Measurements from ENCODE around the gene TMEM201. TPM values are rescaled to one million over a fixed set of nuclear protein-coding genes. Genes with fewer than 3 reads are reported as not detected.

TMEM201 gene
- total and polyA plus RNA-seq, 2 donors (not counting 3 experiments of a cell fraction or from before 2014, with no cell fraction given) = 8.3 to 24.8 TPM

- no TSS peak for BruUV-seq (replicated peaks)
- FAIRE-seq (no peak), DNase-seq (ENCODE audit: low read depth, low spot score) (no peak)
- Histone ChIP-seq H3K4me1 (ENCODE audit: control insufficient read depth, extremely low read depth, insufficient read depth, low read length) (no peaks in the 10 kb centered on the region), H3K4me3 (replicated peaks in 1 of 3; ENCODE audit: insufficient read depth in 1 of 3, low read depth in 1 of 3, low read length in 3 of 3) (no peak overlapping the region), H2AFZ (ENCODE audit: low read depth, low read length) (no peak overlapping the region), H4K20me1 (replicated peaks; ENCODE audit: control insufficient read depth, extremely low read depth, insufficient read depth, low read length) (no peaks in the 10 kb centered on the region), H3K36me3 (ENCODE audit: control insufficient read depth in 2 of 2, extremely low read depth in 1 of 2, insufficient read depth in 2 of 2, low read length in 2 of 2) (peaks cover 0 to 6% of the 10 kb centered on the region in 2 experiments), H3K9me1 (replicated peaks; ENCODE audit: control insufficient read depth, extremely low read depth, insufficient read depth, low read length) (no peaks in the 10 kb centered on the region), H3K4me2 (ENCODE audit: insufficient read depth, low read length) (no peak overlapping the region), H3K27me3 (ENCODE audit: control insufficient read depth in 2 of 2, insufficient read depth in 2 of 2, low read length in 2 of 2) (no peaks in the 10 kb centered on the region), H3K9me3 (replicated peaks; ENCODE audit: control insufficient read depth, insufficient read depth, low read length) (no peaks in the 10 kb centered on the region), H3K9ac (replicated peaks; ENCODE audit: extremely low read depth, insufficient read depth, low read length) (no peak overlapping the region), H3K79me2 (ENCODE audit: control insufficient read depth, insufficient read depth, low read length) (no peaks in the 10 kb centered on the region), H3K27ac (ENCODE audit: insufficient read depth, low read depth, low read length) (no peak overlapping the region)
- CTCF ChIA-PET = interaction anchor here (0.9 to 5.8 kb wide), 3 partner anchors 41 to 287 kb away, joined by 3 to 103 read pairs (median 4); no protein-coding TSS in a partner anchor
- dilution Hi-C loops (cut with MboI; ENCODE audit: extremely low pct_ligation_motif_present, low sequenced_read_pairs) = no loop called here
- POLR2A ChIA-PET = interaction anchor here (0.6 kb wide), 1 partner anchor 60 kb away, joined by 6 read pairs; no protein-coding TSS in a partner anchor
- TF ChIP-seq GATA2 (IDR thresholded peaks at IDR 0.05; ENCODE audit: insufficient read depth, insufficient read length, low read depth, low read length) = no peak
- no peak for TF ChIP-seq MYC (IDR thresholded peaks at IDR 0.05; ENCODE audit: low read depth, low read length)
- TF ChIP-seq FOS (IDR thresholded peaks at IDR 0.05; ENCODE audit: borderline replicate concordance, insufficient read depth, low read length) = no peak
- TF ChIP-seq MAX (IDR thresholded peaks at IDR 0.05; ENCODE audit: insufficient read depth, insufficient read length) = no peak
- TF ChIP-seq EZH2 (IDR thresholded peaks at IDR 0.05; ENCODE audit: borderline replicate concordance, low read depth, low read length, severe bottlenecking) = no peak
- TF ChIP-seq JUN (IDR thresholded peaks at IDR 0.05; ENCODE audit: borderline replicate concordance, insufficient read depth, insufficient read length, low read depth) = no peak
- TF ChIP-seq POLR2AphosphoS5 (IDR thresholded peaks at IDR 0.05; ENCODE audit: insufficient read depth, low read depth, low read length) = no peak
- intact Hi-C loops (cut with micrococcal nuclease) = no loop called here
These were observed 13.2 kb upstream of the TMEM201 start for GRCh38 chr1:9575486-9575885.

GRCh38 chr1:9576903-9577302 lies 11.8 kb upstream of the TMEM201 start:
- no peaks in the 10 kb centered on the region for H3K9me3 ChIP-seq (replicated peaks; ENCODE audit: control insufficient read depth, insufficient read depth, low read length)
- no peaks in the 10 kb centered on the region for H3K4me1 ChIP-seq (ENCODE audit: control insufficient read depth, extremely low read depth, insufficient read depth, low read length)
- no peak overlapping the region for H3K9ac ChIP-seq (replicated peaks; ENCODE audit: extremely low read depth, insufficient read depth, low read length)
- no peaks in the 10 kb centered on the region for H3K79me2 ChIP-seq (ENCODE audit: control insufficient read depth, insufficient read depth, low read length)
- H3K27ac ChIP-seq (ENCODE audit: insufficient read depth, low read depth, low read length) = no peak overlapping the region
- intact Hi-C loops (cut with micrococcal nuclease) (no loop called here), dilution Hi-C loops (cut with MboI; ENCODE audit: extremely low pct_ligation_motif_present, low sequenced_read_pairs) (no loop called here)
- ChIA-PET CTCF (interaction anchor here (1.6 to 5.8 kb wide), 2 partner anchors 82 to 288 kb away, joined by 4 to 103 read pairs; no protein-coding TSS in a partner anchor), POLR2A (no interaction called here)
- no peak overlapping the region for H3K4me2 ChIP-seq (ENCODE audit: insufficient read depth, low read length)
- TF ChIP-seq MYC (IDR thresholded peaks at IDR 0.05; ENCODE audit: low read depth, low read length) (no peak), POLR2AphosphoS5 (IDR thresholded peaks at IDR 0.05; ENCODE audit: insufficient read depth, low read depth, low read length) (no peak), JUN (IDR thresholded peaks at IDR 0.05; ENCODE audit: borderline replicate concordance, insufficient read depth, insufficient read length, low read depth) (no peak), EZH2 (IDR thresholded peaks at IDR 0.05; ENCODE audit: borderline replicate concordance, low read depth, low read length, severe bottlenecking) (no peak), MAX (IDR thresholded peaks at IDR 0.05; ENCODE audit: insufficient read depth, insufficient read length) (no peak), CTCF (IDR thresholded peaks at IDR 0.05; ENCODE audit: extremely low read depth in 1 of 2, insufficient read depth in 1 of 2, low read depth in 1 of 2, low read length in 2 of 2) (no peak), GATA2 (IDR thresholded peaks at IDR 0.05; ENCODE audit: insufficient read depth, insufficient read length, low read depth, low read length) (no peak), POLR2A (IDR thresholded peaks at IDR 0.05; ENCODE audit: low read depth, low read length) (no peak), FOS (IDR thresholded peaks at IDR 0.05; ENCODE audit: borderline replicate concordance, insufficient read depth, low read length) (no peak)
- H4K20me1 ChIP-seq (replicated peaks; ENCODE audit: control insufficient read depth, extremely low read depth, insufficient read depth, low read length) = no peaks in the 10 kb centered on the region
- no peak overlapping the region for H2AFZ ChIP-seq (ENCODE audit: low read depth, low read length)
- DNase-seq (ENCODE audit: low read depth, low spot score) (no peak), FAIRE-seq (no peak)
- no peaks in the 10 kb centered on the region for H3K27me3 ChIP-seq (ENCODE audit: control insufficient read depth in 2 of 2, insufficient read depth in 2 of 2, low read length in 2 of 2)
- no peaks in the 10 kb centered on the region for H3K9me1 ChIP-seq (replicated peaks; ENCODE audit: control insufficient read depth, extremely low read depth, insufficient read depth, low read length)
- H3K4me3 ChIP-seq (replicated peaks in 1 of 3; ENCODE audit: insufficient read depth in 1 of 3, low read depth in 1 of 3, low read length in 3 of 3) = no peak overlapping the region
- peaks cover 3 to 6% of the 10 kb centered on the region in 2 experiments for H3K36me3 ChIP-seq (ENCODE audit: control insufficient read depth in 2 of 2, extremely low read depth in 1 of 2, insufficient read depth in 2 of 2, low read length in 2 of 2)
- no TSS peak for BruUV-seq (replicated peaks)
